PC-3 (cell line): ENCODE measurements around the gene LHFPL3. TPM values are rescaled to one million over a fixed set of nuclear protein-coding genes. Genes with fewer than 3 reads are reported as not detected.
"Not testable (repeated sequence)": the region's sequence is repeated elsewhere in the genome, so short reads cannot be mapped to it uniquely, and the experiment has no call there.

Source experiments
- ATAC-seq: fragments of 200-7000 bp; cut with Tn5 transposase; 2 replicates; pipeline ENCODE4 v1.9.1; 2020; ENCODE audit warnings: mild to moderate bottlenecking, moderate library complexity
- BruUV-seq: library from RNA; stranded (reverse); fragments of 400-500 nt; replicated peaks from 2 replicates; lab custom pipeline; 2021; lab: Mats Ljungman, UMichigan
- CTCF ChIA-PET: fragments of 300-600 bp; sonication (Branson Sonifier 250); formaldehyde crosslinking; loops from one replicate; lab custom pipeline; 2022; ENCODE audit warnings: antibody characterized with exemption; lab: Charles Lee
- POLR2A ChIA-PET: fragments of 300-600 bp; sonication (Branson Sonifier 250); formaldehyde crosslinking; loops from one replicate; lab custom pipeline; 2022; ENCODE audit warnings: antibody characterized with exemption; ENCODE audit not compliant: unreplicated experiment; lab: Charles Lee
- DNase-seq: peaks from one replicate; pipeline ENCODE4 v3.0.0-alpha.2; 2015
- H2AFZ ChIP-seq: fragments of 300-600 bp; sonication (generic); 2 replicates; pipeline ENCODE4 v1.6.0; 2016; ENCODE audit warnings: antibody characterized with exemption, low read length
- H3F3A ChIP-seq: fragments of 300-600 bp; sonication (generic); one replicate; pipeline ENCODE4 v1.6.0; 2017; ENCODE audit warnings: antibody characterized with exemption, low read length, control low read depth, mild to moderate bottlenecking; ENCODE audit not compliant: unreplicated experiment
- H3K27ac ChIP-seq: fragments of 300-600 bp; sonication (generic); 2 replicates; pipeline ENCODE4 v1.5.1; 2016; ENCODE audit warnings: mild to moderate bottlenecking, low read length
- H3K27me3 ChIP-seq: fragments of 300-600 bp; sonication (generic); 2 replicates; pipeline ENCODE4 v1.6.1; 2016; ENCODE audit warnings: low read length, mixed read lengths
- H3K36me3 ChIP-seq: fragments of 300-600 bp; sonication (generic); 2 replicates; pipeline ENCODE4 v1.6.1; 2016; ENCODE audit warnings: low read depth, mixed run types, low read length, mixed read lengths
- H3K4me1 ChIP-seq: fragments of 300-600 bp; sonication (generic); 2 replicates; pipeline ENCODE4 v1.5.1; 2016; ENCODE audit warnings: low read length; ENCODE audit not compliant: insufficient read depth
- H3K4me2 ChIP-seq: fragments of 300-600 bp; sonication (generic); 2 replicates; pipeline ENCODE4 v1.6.0; 2016; ENCODE audit warnings: low read length
- H3K4me3 ChIP-seq: fragments of 300-600 bp; sonication (generic); 2 replicates; pipeline ENCODE4 v1.5.1; 2016; ENCODE audit warnings: mild to moderate bottlenecking, low read length, mixed read lengths
- H3K79me2 ChIP-seq: fragments of 300-600 bp; sonication (generic); 2 replicates; pipeline ENCODE4 v1.6.1; 2017; ENCODE audit warnings: low read length, mixed read lengths
- H3K9ac ChIP-seq: fragments of 300-600 bp; sonication (generic); 2 replicates; pipeline ENCODE4 v1.6.0; 2016; ENCODE audit warnings: mild to moderate bottlenecking, low read length
- H3K9me2 ChIP-seq: fragments of 300-600 bp; sonication (generic); replicated peaks from 2 replicates; pipeline ENCODE4 v1.6.1; 2016; ENCODE audit warnings: mixed run types, low read length, mixed read lengths
- H3K9me3 ChIP-seq: fragments of 300-600 bp; sonication (generic); 2 replicates; pipeline ENCODE4 v1.6.1; 2016; ENCODE audit warnings: low read length, mixed read lengths
- H4K20me1 ChIP-seq: fragments of 300-600 bp; sonication (generic); 2 replicates; pipeline ENCODE4 v1.6.1; 2016; ENCODE audit warnings: low read length, mixed read lengths
- CTCF ChIP-seq: fragments of 300-600 bp; sonication (generic); conservative IDR thresholded peaks from 2 replicates; pipeline ENCODE4 v1.5.1; 2017; ENCODE audit warnings: antibody characterized with exemption, low read depth, mild to moderate bottlenecking, low read length
- EZH2 ChIP-seq: fragments of 300-600 bp; sonication (generic); IDR thresholded peaks from one replicate; pipeline ENCODE4 v1.6.1; 2017; ENCODE audit warnings: antibody characterized with exemption, mild to moderate bottlenecking, low read length; ENCODE audit not compliant: unreplicated experiment
- EZH2phosphoT487 ChIP-seq: fragments of 300-600 bp; sonication (generic); IDR thresholded peaks from 2 replicates; pipeline ENCODE4 v1.6.1; 2018; ENCODE audit warnings: mild to moderate bottlenecking, antibody characterized with exemption, low read length, borderline replicate concordance
- intact Hi-C: fragments of 100-400 bp; cut with micrococcal nuclease; formaldehyde crosslinking; loops from 2 replicates; pipeline ENCODE4 v1.9.0; 2023
- total RNA-seq: library from RNA; depleted of rRNA; stranded (reverse); fragments of >200 nt; gene quantifications from 2 replicates; pipeline ENCODE4 v1.2.3, GENCODE V29; 2014

Gene LHFPL3
- total RNA-seq, 1 experiment from 2014 or later = not detected

- ChIA-PET CTCF (no interaction called here), POLR2A (no interaction called here)
- no peak for DNase-seq
- intact Hi-C loops = no loop called here
- H3K4me2 ChIP-seq = no peak overlapping the region
- no peaks in the 10 kb centered on the region for H4K20me1 ChIP-seq
- H3K9ac ChIP-seq = no peak overlapping the region
- BruUV-seq = no TSS peak
- no peaks in the 10 kb centered on the region for H3K36me3 ChIP-seq
- H2AFZ ChIP-seq = no peak overlapping the region
- H3K79me2 ChIP-seq = no peaks in the 10 kb centered on the region
- H3F3A ChIP-seq = no peaks in the 10 kb centered on the region
- H3K27me3 ChIP-seq = no peaks in the 10 kb centered on the region
- no peaks in the 10 kb centered on the region for H3K4me1 ChIP-seq
- H3K9me2 ChIP-seq = no peaks in the 10 kb centered on the region
- TF ChIP-seq CTCF (no peak), EZH2 (no peak), EZH2phosphoT487 (no peak)
- no peak for ATAC-seq
- no peak overlapping the region for H3K27ac ChIP-seq
- no peak overlapping the region for H3K4me3 ChIP-seq
- no peaks in the 10 kb centered on the region for H3K9me3 ChIP-seq
Observed at GRCh38 chr7:104936546-104936945, 608.1 kb downstream of the LHFPL3 start.

- H3K9me2 ChIP-seq, intact Hi-C loops, H3F3A ChIP-seq, H4K20me1 ChIP-seq, H3K9ac ChIP-seq, POLR2A ChIA-PET, H3K27ac ChIP-seq, H3K36me3 ChIP-seq, BruUV-seq, H3K4me2 ChIP-seq, H3K79me2 ChIP-seq, DNase-seq, H3K4me3 ChIP-seq, H3K27me3 ChIP-seq, H3K4me1 ChIP-seq, H2AFZ ChIP-seq, CTCF ChIA-PET, ATAC-seq, H3K9me3 ChIP-seq: not testable (repeated sequence)
Observed at GRCh38 chr7:104937489-104937888, 609.1 kb downstream of the LHFPL3 start.

- DNase-seq (no peak), ATAC-seq (no peak)
- Histone ChIP-seq H3F3A (no peaks in the 10 kb centered on the region), H3K36me3 (no peaks in the 10 kb centered on the region), H3K4me2 (no peak overlapping the region), H3K9ac (no peak overlapping the region), H3K4me3 (no peak overlapping the region), H3K79me2 (no peaks in the 10 kb centered on the region), H3K27ac (no peak overlapping the region), H3K9me2 (no peaks in the 10 kb centered on the region), H3K9me3 (no peaks in the 10 kb centered on the region), H3K27me3 (no peaks in the 10 kb centered on the region), H3K4me1 (no peaks in the 10 kb centered on the region), H2AFZ (no peak overlapping the region), H4K20me1 (no peaks in the 10 kb centered on the region)
- ChIA-PET POLR2A (no interaction called here), CTCF (no interaction called here)
- TF ChIP-seq CTCF = no peak
- no peak for TF ChIP-seq EZH2
- no peak for TF ChIP-seq EZH2phosphoT487
- intact Hi-C loops = no loop called here
- no TSS peak for BruUV-seq
Observed at GRCh38 chr7:104938741-104939390, 610.5 kb downstream of the LHFPL3 start.
